Activated CD4-positive, alpha-beta T cell treated with anti-CD3 and anti-CD28 coated beads, Interleukin-2, amount 50 U/mL, for 4 hours (primary cell): ENCODE data around the gene PRR36.
A peak's percentile ranks its signal among the peaks of the same experiment; 100 is the strongest.

Experiments
- DNase-seq, 2 experiments: peaks; one replicate each; pipeline ENCODE4 v3.0.0-alpha.2; 2020

PRR36 gene

DNA sequence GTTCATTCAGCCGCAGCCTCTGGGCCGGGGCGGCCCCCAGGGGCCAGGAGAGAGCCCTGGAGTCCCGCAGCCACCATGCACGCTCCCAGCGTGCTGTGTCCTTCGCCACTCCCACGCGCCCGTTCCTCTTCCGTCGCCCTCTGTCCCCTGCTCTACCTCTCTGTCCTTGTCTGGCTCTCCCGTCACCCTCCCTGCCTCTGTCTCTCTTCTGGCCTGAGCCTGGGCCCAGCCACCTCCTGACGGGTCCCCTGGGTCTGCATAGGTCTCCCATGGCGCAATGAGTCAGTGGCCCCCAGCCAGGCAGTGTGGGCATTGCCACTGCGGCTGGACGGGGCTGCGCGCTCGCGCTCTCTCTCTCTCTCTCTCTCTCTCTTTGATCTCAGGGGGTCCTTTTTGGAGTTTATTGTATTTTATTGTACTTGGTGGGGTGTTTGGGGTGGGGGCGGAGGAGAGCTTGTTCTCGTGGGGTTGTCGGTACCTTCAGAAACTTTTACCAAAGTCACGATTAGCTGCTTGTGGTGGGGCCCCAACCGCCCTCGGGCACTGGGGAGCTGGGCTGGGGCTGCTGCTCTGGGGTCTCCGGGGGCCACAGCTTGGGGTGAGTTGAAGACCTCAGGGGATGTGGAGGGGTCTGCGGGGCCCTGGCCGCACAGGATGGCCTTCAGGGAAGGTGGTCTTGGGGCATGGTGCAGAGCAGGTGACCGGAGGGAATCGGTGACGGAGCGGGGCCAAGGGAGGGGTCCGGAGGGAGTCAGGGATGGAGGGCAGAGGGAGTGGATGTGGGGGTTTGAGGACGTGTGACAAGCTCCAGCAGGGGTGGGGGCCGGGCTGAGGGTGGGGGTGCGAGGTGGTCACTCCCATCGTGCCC lies 38.7 kb upstream of the PRR36 start:
- no peak for DNase-seq

DNA sequence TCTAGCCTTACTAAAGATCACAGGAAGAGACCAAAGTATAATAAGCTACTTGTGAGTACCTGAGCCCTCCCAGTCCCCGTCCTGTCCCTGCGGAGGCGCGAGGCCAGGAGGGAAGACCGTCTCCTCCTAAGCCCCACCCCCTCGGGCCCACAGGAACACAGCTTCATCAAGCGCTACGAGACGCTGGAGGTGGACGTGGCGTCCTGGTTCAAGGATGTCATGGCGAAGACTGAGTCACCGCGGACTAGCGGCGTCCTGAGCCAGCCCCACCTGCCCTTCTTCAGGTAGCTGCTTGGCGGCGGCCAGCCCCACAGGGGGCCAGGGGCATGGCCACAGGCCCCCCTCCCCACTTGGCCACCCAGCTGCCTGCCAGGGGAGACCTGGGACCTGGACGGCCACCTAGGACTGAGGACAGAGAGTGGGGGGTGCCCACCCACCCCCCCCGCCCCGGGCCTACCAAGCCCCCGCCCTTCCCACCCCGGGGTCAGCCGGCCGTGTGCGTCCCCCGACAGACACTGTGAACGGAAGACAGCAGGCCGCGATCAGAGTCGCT lies 38.0 kb upstream of the PRR36 start:
- no peak for DNase-seq

GRCh38 chr19:7911508-7912143 lies 37.4 kb upstream of the PRR36 start:
- DNase-seq, result no peak

DNA sequence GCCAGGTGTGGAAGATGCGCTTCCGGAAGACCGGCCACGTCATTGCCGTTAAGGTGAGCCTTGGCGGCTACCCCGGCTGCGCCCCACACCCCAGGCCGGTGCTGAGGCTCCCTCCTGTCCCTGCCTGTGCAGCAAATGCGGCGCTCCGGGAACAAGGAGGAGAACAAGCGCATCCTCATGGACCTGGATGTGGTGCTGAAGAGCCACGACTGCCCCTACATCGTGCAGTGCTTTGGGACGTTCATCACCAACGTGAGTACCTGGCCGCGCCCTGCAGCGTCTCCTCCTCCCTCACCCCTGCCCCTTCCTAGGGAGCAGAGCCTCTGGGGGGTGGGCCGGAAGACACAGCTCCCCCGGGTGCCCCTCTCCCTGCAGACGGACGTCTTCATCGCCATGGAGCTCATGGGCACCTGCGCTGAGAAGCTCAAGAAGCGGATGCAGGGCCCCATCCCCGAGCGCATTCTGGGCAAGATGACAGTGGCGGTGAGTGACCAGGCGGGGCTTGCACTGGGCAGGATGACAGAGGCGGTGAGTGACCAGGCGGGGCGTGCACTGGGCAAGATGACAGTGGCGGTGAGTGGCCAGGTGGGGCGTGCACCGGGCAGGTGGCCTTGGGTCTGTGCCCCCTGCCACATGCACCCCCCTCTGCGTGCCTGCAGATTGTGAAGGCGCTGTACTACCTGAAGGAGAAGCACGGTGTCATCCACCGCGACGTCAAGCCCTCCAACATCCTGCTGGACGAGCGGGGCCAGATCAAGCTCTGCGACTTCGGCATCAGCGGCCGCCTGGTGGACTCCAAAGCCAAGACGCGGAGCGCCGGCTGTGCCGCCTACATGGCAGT lies 36.4 kb upstream of the PRR36 start:
- no peak for DNase-seq

DNA sequence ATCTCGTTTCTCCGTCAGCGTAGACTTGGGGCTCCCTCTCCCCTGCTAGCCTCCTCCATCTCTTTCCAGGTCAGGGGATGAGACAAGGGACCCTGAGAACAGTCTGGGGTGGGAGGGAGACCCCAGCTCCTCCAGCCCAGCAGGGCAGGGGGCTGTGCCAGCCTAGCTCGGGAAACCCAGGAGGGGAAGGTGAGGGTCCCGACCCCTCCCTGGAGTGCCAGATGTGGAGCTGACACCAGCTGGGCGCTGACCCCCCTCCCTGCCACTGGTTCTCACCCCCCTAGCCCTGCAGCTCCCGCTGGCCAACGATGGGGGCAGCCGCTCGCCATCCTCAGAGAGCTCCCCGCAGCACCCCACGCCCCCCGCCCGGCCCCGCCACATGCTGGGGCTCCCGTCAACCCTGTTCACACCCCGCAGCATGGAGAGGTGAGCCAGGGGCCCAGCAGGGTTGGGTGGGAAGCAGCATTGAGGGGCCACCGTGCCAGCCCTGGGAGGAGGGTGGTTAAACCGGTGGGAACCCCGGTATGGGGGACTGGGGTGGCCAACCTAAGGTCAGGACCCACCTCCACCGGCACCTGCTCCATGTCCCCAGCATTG lies 35.4 kb upstream of the PRR36 start:
- DNase-seq, result no peak

- DNase-seq, result no peak
These were observed 34.7 kb upstream of the PRR36 start for GRCh38 chr19:7908742-7909461.

DNA sequence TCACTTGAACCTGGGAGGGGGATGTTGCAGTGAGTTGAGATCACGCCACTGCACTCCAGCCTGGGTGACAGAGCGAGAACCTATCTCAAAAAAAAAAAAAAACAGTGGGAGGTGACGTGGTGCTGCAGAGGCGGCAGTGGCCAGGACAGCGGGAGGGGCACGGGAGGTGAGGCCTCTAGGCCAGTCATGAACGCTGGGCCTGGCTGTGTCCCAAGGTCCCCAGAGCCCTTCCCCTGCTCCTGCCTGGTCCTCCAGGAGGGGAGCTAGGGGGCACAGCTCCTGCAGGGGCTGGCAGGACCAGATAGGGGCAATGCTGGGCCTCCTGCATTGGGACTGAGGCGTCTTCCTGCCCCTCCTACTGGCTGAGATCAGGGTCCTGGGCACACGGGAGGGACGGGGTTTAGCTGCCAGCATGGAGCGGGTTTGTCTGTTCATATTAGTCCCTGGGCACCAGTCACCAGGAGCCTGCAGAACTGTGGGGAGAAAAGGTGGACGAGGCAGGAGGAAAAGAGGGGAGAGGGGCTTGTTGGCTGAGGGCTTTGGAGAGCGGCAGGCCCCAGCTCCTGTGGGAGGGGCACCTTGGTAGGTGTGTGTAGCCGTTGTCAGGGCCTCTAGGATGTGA lies 34.0 kb upstream of the PRR36 start:
- no peak for DNase-seq

- no peak for DNase-seq
These were observed 33.4 kb upstream of the PRR36 start for GRCh38 chr19:7907544-7907943.

DNA sequence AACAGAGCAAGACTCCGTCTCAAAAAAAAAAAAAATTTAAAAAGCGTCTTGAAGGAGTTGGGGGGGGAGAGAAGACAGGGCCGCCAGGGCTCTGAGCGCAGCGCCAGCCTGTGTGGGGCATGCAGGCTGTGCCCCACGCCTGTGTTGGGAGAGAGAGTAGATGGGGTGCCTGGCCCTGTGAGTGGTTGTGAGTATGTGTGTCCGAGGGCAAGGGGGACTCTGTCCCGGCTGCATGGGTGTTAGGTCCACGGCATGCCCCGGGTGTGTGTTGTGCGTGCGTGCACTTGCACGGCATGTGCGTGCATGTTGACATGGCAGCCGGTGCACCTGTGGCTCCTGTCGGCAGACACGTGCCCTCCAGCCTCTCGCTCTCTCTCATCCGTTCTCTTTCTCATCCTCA lies 32.9 kb upstream of the PRR36 start:
- no peak for DNase-seq

GRCh38 chr19:7905859-7906258 lies 31.7 kb upstream of the PRR36 start:
- DNase-seq, result no peak

GRCh38 chr19:7905268-7905667 lies 31.1 kb upstream of the PRR36 start:
- DNase-seq, result no peak

GRCh38 chr19:7904074-7905020 lies 30.2 kb upstream of the PRR36 start:
- peak in 1 of 2 experiments; percentile 45 for DNase-seq

DNA sequence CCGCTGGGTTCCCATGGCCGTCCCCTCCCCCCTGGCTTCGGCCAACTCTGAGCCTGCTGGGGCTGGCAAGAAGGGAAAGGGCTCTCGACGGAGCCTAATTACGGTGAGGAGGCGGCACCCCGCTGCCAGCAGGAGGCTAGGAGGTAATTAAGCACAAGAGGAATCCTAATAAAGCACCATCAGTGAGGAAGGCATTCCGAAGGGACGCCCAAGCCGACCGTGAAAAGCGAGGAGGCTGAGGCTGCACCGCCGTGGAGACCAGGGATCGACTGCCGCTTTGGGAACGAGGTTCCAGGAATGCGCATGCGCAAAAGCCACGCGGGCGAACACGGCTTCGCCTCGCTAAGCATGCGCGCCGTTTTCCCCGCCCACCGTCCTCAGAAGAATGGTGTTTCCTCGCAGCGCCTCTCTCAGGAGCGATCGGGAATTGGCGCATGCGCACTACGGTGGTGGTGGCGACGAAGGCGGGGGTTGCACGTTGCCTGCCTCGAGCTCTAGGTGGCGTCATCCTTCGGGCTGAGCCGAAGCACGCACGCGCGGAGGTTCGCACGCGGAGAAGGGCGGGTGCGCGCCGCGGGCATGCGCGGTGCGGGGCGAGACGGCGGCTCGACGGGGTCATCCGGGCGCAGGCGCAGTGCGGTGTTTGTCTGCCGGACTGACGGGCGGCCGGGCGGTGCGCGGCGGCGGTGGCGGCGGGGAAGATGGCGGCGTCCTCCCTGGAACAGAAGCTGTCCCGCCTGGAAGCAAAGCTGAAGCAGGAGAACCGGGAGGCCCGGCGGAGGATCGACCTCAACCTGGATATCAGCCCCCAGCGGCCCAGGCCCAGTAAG lies 29.3 kb upstream of the PRR36 start, which contains the start of gene MAP2K7:
MAP2K7 (plus strand) TSS at position 634 of the 830 bp plus-strand sequence; CDS start at position 702, 68 bp downstream.
- DNase-seq, result peak; percentile 100

- DNase-seq, result no peak
These were observed 28.6 kb upstream of the PRR36 start for GRCh38 chr19:7902796-7903243.

- DNase-seq, result no peak
These were observed 27.1 kb upstream of the PRR36 start for GRCh38 chr19:7901337-7901736.

- DNase-seq, result no peak
These were observed 26.7 kb upstream of the PRR36 start for GRCh38 chr19:7900931-7901330.

- DNase-seq, result no peak
These were observed 26.2 kb upstream of the PRR36 start for GRCh38 chr19:7900401-7900870.

DNA sequence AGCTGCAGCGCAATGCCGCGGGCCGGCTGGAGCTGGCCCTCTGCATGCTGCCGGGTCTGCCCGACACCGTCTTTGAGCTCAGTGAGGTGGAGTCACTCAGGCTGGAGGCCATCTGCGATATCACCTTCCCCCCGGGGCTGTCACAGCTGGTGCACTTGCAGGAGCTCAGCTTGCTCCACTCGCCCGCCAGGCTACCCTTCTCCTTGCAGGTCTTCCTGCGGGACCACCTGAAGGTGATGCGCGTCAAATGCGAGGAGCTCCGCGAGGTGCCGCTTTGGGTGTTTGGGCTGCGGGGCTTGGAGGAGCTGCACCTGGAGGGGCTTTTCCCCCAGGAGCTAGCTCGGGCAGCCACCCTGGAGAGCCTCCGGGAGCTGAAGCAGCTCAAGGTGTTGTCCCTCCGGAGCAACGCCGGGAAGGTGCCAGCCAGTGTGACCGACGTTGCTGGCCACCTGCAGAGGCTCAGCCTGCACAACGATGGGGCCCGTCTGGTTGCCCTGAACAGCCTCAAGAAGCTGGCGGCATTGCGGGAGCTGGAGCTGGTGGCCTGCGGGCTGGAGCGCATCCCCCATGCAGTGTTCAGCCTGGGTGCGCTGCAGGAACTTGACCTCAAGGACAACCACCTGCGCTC lies 25.7 kb upstream of the PRR36 start:
- DNase-seq, result no peak

DNA sequence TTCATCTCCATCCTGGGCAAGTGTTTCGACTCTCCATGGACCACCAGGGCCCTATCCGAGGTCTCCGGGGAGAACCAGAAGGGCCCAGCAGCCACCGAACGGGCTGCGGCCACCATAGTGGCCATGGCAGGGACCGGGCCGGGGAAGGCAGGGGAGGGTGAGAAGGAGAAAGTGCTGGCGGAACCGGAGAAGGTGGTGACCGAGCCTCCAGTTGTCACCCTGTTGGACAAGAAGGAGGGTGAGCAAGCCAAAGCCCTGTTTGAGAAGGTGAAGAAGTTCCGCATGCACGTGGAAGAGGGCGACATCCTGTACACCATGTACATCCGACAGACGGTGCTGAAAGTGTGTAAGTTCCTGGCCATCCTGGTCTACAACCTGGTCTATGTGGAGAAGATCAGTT lies 24.8 kb upstream of the PRR36 start:
- DNase-seq, result no peak
